Pancreas (tissue), 10 donors: ENCODE measurements around the gene KRI1. TPM values are rescaled to one million over a fixed set of nuclear protein-coding genes. Genes with fewer than 3 reads are reported as not detected.
"Not testable (repeated sequence)": the region's sequence is repeated elsewhere in the genome, so short reads cannot be mapped to it uniquely, and the experiment has no call there.

Experiments used
- ATAC-seq, 4 donors: fragments of 200-7000 bp; cut with Tn5 transposase; one replicate each; pipeline versions ENCODE4 v1.8.0 to v1.9.1; 2020; ENCODE audit warnings: mild to moderate bottlenecking in 4 of 4, moderate library complexity in 4 of 4
- DNase-seq, 6 donors: peaks; one replicate each; pipeline ENCODE4 v3.0.0-alpha.2; 2020
- FAIRE-seq: peaks from 2 replicates; lab custom pipeline; 2012; peaks lifted over from hg19 to GRCh38; lab: Jason Lieb, UNC
- H3K27ac ChIP-seq, 4 donors: fragments of 200-600 bp; sonication (generic); 1 replicate in 3 of 4; 2 replicates in 1 of 4; pipeline versions ENCODE4 v1.5.0 to v1.8.0; 2020
- H3K27me3 ChIP-seq, 4 donors: fragments of 200-600 bp; one replicate each; pipeline ENCODE4 v1.8.0; 2021
- H3K36me3 ChIP-seq, 3 donors: fragments of 200-600 bp; sonication (generic) in 1 of 3; one replicate each; pipeline versions ENCODE4 v1.5.0 to v1.8.0; 2020 to 2021
- H3K4me1 ChIP-seq, 3 donors: fragments of 200-600 bp; one replicate each; pipeline ENCODE4 v1.8.0; 2021
- H3K4me3 ChIP-seq, 4 donors: fragments of 200-600 bp; sonication (generic) in 2 of 4; one replicate each; pipeline versions ENCODE4 v1.5.0 to v1.8.0; 2020 to 2021
- H3K9me3 ChIP-seq, 4 donors: fragments of 200-600 bp; one replicate each; pipeline ENCODE4 v1.8.0; 2021
- CTCF ChIP-seq, 4 donors: fragments of 200-600 bp; sonication (generic) in 3 of 4; IDR thresholded peaks; one replicate each; pipeline versions ENCODE4 v1.5.0 to v1.8.0; 2021; ENCODE audit warnings: antibody characterized with exemption in 4 of 4
- WGBS, 2 donors: extraction: QIAGEN DNeasy Blood & Tissue Kit; methylation state at CpG; one replicate each; pipeline ENCODE4 v1.1.7; 2013; 5-methylcytosine and 5-hydroxymethylcytosine counted together
- intact Hi-C, 3 donors: fragments of 100-400 bp; cut with DNase I; formaldehyde crosslinking; loops; one replicate each; pipeline versions ENCODE4 v1.11.1 to v1.14.2; 2022
- polyA plus RNA-seq, 2 donors: library from polyadenylated mRNA; stranded (reverse); fragments of 200-250 nt; gene quantifications; one replicate each; pipeline ENCODE4 v1.2.3, GENCODE V29; 2013
- total RNA-seq, 6 donors: library from RNA; stranded (reverse); fragmentation: NEBNext Ultra II Directional in 4 of 6; extraction: Animal tissue kit (Norgen Biotek cat#: 25700) in 4 of 6; gene quantifications; one replicate each; pipeline versions ENCODE4 v1.2.1 to v1.2.4, GENCODE V29; 2021 to 2023
- donor health status: healthy with polysubstance abuse.
- donor health status: DM: no; HTN: no; CAD: no; lungs with moderate emphysema.
- donor health status: DM: no; HTN: no; CAD: no.
- donor health status: control.
- donor health status: control.
- donor health status: Bipolar disorder and iron deficiency.
- donor health status: DM: yes; HTN: yes; CAD: no.
- donor health status: DM: no; HTN: no; CAD: no.
- donor health status: DM: no; HTN: no; CAD: no.
- donor health status: DM: yes; HTN: yes; CAD: no.

The KRI1 gene
- total and polyA plus RNA-seq, 8 donors, result 8.0 to 41.8 (median 15.3) TPM

- no peak for FAIRE-seq
- WGBS, 2 donors, result 55 to 70% methylated on average over 6 of the region's 6 CpGs
Measured at GRCh38 chr19:10535613-10536012, 30.2 kb downstream of the KRI1 start.

GRCh38 chr19:10533646-10534386, 32.0 kb downstream of the KRI1 start:
- ATAC-seq, result peak in 1 of 4 donors; percentile 23
- no peak for DNase-seq

More at GRCh38 chr19:10535613-10536012, 30.2 kb downstream of the KRI1 start:
- DNase-seq, result no peak
- no peak for ATAC-seq
- Histone ChIP-seq H3K4me3 (no peak overlapping the region), H3K27me3 (no peaks in the 10 kb centered on the region), H3K9me3 (no peaks in the 10 kb centered on the region), H3K27ac (no peak overlapping the region), H3K4me1 (no peaks in the 10 kb centered on the region), H3K36me3 (no peaks in the 10 kb centered on the region)
- intact Hi-C loops, result no loop called here
- no peak for TF ChIP-seq CTCF (IDR thresholded peaks at IDR 0.05)

GRCh38 chr19:10532457-10532856, 33.4 kb downstream of the KRI1 start:
- Histone ChIP-seq H3K27me3 (no peaks in the 10 kb centered on the region), H3K27ac (no peak overlapping the region), H3K9me3 (no peaks in the 10 kb centered on the region), H3K36me3 (no peaks in the 10 kb centered on the region), H3K4me1 (no peaks in the 10 kb centered on the region), H3K4me3 (no peak overlapping the region)
- TF ChIP-seq CTCF (IDR thresholded peaks at IDR 0.05), result no peak
- no peak for FAIRE-seq
- WGBS, 2 donors, result 96 to 98% methylated on average over 1 of the region's 1 CpG
- no peak for ATAC-seq
- intact Hi-C loops, result no loop called here
- DNase-seq, result no peak

More at GRCh38 chr19:10533646-10534386, 32.0 kb downstream of the KRI1 start:
- FAIRE-seq, result no peak
- Histone ChIP-seq H3K27me3 (no peaks in the 10 kb centered on the region), H3K4me3 (no peak overlapping the region), H3K27ac (no peak overlapping the region), H3K4me1 (no peaks in the 10 kb centered on the region), H3K36me3 (no peaks in the 10 kb centered on the region), H3K9me3 (no peaks in the 10 kb centered on the region)
- intact Hi-C loops, result no loop called here
- no peak for TF ChIP-seq CTCF (IDR thresholded peaks at IDR 0.05)
- 70 to 72% methylated on average over 10 of the region's 10 CpGs for WGBS, 2 donors

GRCh38 chr19:10526887-10527286, 38.9 kb downstream of the KRI1 start:
- FAIRE-seq, DNase-seq, intact Hi-C loops, H3K27ac ChIP-seq, H3K9me3 ChIP-seq, ATAC-seq, H3K4me3 ChIP-seq, H3K4me1 ChIP-seq, H3K27me3 ChIP-seq, H3K36me3 ChIP-seq: not testable (repeated sequence)
- 90 to 93% methylated on average over 8 of the region's 8 CpGs for WGBS, 2 donors

- TF ChIP-seq CTCF (IDR thresholded peaks at IDR 0.05), result no peak
- no peaks in the 10 kb centered on the region for H3K27me3 ChIP-seq
- no peak for ATAC-seq
- H3K4me3 ChIP-seq, result no peak overlapping the region
- no peaks in the 10 kb centered on the region for H3K4me1 ChIP-seq
- no peak for FAIRE-seq
- 92 to 93% methylated on average over 7 of the region's 7 CpGs for WGBS, 2 donors
- H3K27ac ChIP-seq, result no peak overlapping the region
- DNase-seq, result no peak
- intact Hi-C loops, result no loop called here
- H3K36me3 ChIP-seq, result no peaks in the 10 kb centered on the region
- H3K9me3 ChIP-seq, result no peaks in the 10 kb centered on the region
Measured at GRCh38 chr19:10525636-10526035, 40.2 kb downstream of the KRI1 start.
